GM21786 (cell line): ENCODE measurements around the gene ALK.

Experiments used
- ATAC-seq: cut with Tn5 transposase; IDR thresholded peaks from one replicate; pipeline ENCODE4 v1.9.1; 2021; ENCODE audit not compliant: unreplicated experiment

The ALK gene

GRCh38 chr2:29426354-29426753 lies 495.0 kb downstream of the ALK start:
- ATAC-seq, result no peak

- no peak for ATAC-seq
Observed at GRCh38 chr2:29425866-29426265, 495.5 kb downstream of the ALK start.

GRCh38 chr2:29423061-29423666 lies 498.2 kb downstream of the ALK start:
- ATAC-seq, result no peak

- no peak for ATAC-seq
Observed at GRCh38 chr2:29420999-29421782, 500.2 kb downstream of the ALK start.

- no peak for ATAC-seq
Observed at GRCh38 chr2:29420464-29420863, 500.9 kb downstream of the ALK start.

GRCh38 chr2:29417630-29418029 lies 503.8 kb downstream of the ALK start:
- no peak for ATAC-seq

GRCh38 chr2:29412197-29412925 lies 509.0 kb downstream of the ALK start:
- ATAC-seq, result no peak

GRCh38 chr2:29405707-29406106 lies 515.7 kb downstream of the ALK start:
- no peak for ATAC-seq

- ATAC-seq, result no peak
Observed at GRCh38 chr2:29405266-29405665, 516.1 kb downstream of the ALK start.

- no peak for ATAC-seq
Observed at GRCh38 chr2:29401994-29402393, 519.4 kb downstream of the ALK start.

- ATAC-seq, result no peak
Observed at GRCh38 chr2:29400930-29401653, 520.3 kb downstream of the ALK start.

- no peak for ATAC-seq
Observed at GRCh38 chr2:29398384-29399237, 522.8 kb downstream of the ALK start.

- no peak for ATAC-seq
Observed at GRCh38 chr2:29397713-29398112, 523.7 kb downstream of the ALK start.

- no peak for ATAC-seq
Observed at GRCh38 chr2:29397039-29397438, 524.3 kb downstream of the ALK start.

- no peak for ATAC-seq
Observed at GRCh38 chr2:29394981-29395350, 526.4 kb downstream of the ALK start.

GRCh38 chr2:29394311-29394980 lies 526.9 kb downstream of the ALK start:
- ATAC-seq, result no peak

GRCh38 chr2:29393676-29394075 lies 527.7 kb downstream of the ALK start:
- ATAC-seq, result no peak

GRCh38 chr2:29392774-29393173 lies 528.6 kb downstream of the ALK start:
- no peak for ATAC-seq

- ATAC-seq, result no peak
Observed at GRCh38 chr2:29390136-29390535, 531.2 kb downstream of the ALK start.

GRCh38 chr2:29389686-29390085 lies 531.7 kb downstream of the ALK start:
- no peak for ATAC-seq
